A549 (cell line): Measurements from ENCODE around the gene FXYD4. TPM values are rescaled to one million over a fixed set of nuclear protein-coding genes. Genes with fewer than 3 reads are reported as not detected.

Experiments used
- ATAC-seq, 2 experiments: fragments of 200-7000 bp in 1 of 2; fragments of >200 bp in 1 of 2; cut with Nextera tagmentation in 1 of 2; cut with Tn5 transposase in 1 of 2; 3 replicates each; pipeline versions ENCODE4 v1.8.0 to v1.9.1; 2018 to 2020; ENCODE audit warnings: mild to moderate bottlenecking in 1 of 2, moderate library complexity in 1 of 2
- CTCF ChIA-PET: fragments of 300-600 bp; sonication (Branson Sonifier 250); formaldehyde crosslinking; extraction: SDS; loops from one replicate; lab custom pipeline; 2021; ENCODE audit warnings: antibody characterized with exemption, inconsistent platforms; lab: Yijun Ruan, JAX
- POLR2A ChIA-PET: fragments of 350-600 bp; formaldehyde crosslinking; extraction: SDS; loops from one replicate; lab custom pipeline; 2021; ENCODE audit warnings: antibody characterized with exemption, inconsistent platforms; lab: Yijun Ruan, JAX
- DNase-seq, 2 experiments: peaks; one replicate each; pipeline versions ENCODE4 v3.0.0 to v3.0.0-alpha.2; 2011 to 2016; ENCODE audit warnings: low read depth in 1 of 2, low spot score in 1 of 2
- FAIRE-seq: peaks from 2 replicates; lab custom pipeline; 2011; peaks lifted over from hg19 to GRCh38; lab: Jason Lieb, UNC
- H3K27ac ChIP-seq, 2 experiments: fragments of >200 bp; sonication (Bioruptor Twin); formaldehyde crosslinking; 3 replicates each; pipeline ENCODE4 v1.5.1; 2016 to 2017
- H3K4me1 ChIP-seq: fragments of >200 bp; sonication (Bioruptor Twin); formaldehyde crosslinking; 3 replicates; pipeline ENCODE4 v1.6.1; 2016
- H3K4me2 ChIP-seq: fragments of >200 bp; sonication (Bioruptor Twin); formaldehyde crosslinking; 3 replicates; pipeline ENCODE4 v1.6.1; 2016
- H3K4me3 ChIP-seq: fragments of >200 bp; sonication (Bioruptor Twin); formaldehyde crosslinking; 3 replicates; pipeline ENCODE4 v1.5.1; 2016
- H3K9me3 ChIP-seq: fragments of >200 bp; sonication (Bioruptor Twin); formaldehyde crosslinking; 3 replicates; pipeline ENCODE4 v1.6.1; 2016
- ATOH8 ChIP-seq: fragments of 250-450 bp; sonication (Bioruptor Pico); IDR thresholded peaks from 2 replicates; pipeline ENCODE4 v1.5.0; 2020; ENCODE audit warnings: low read depth, mild to moderate bottlenecking, moderate library complexity
- BCL3 ChIP-seq: fragments of >200 bp; sonication (Bioruptor Twin); formaldehyde crosslinking; IDR thresholded peaks from 3 replicates; pipeline ENCODE4 v1.6.1; 2016
- BHLHE40 ChIP-seq: IDR thresholded peaks from 2 replicates; pipeline ENCODE4 v1.6.1; 2012; ENCODE audit warnings: low read depth, low read length, inconsistent platforms
- CBX8 ChIP-seq: fragments of 200-600 bp; sonication (generic); IDR thresholded peaks from 2 replicates; pipeline ENCODE4 v1.6.1; 2016
- CHD4 ChIP-seq: fragments of 200-600 bp; sonication (generic); IDR thresholded peaks from 2 replicates; pipeline ENCODE4 v1.6.1; 2016; ENCODE audit warnings: antibody characterized with exemption, mild to moderate bottlenecking, borderline replicate concordance
- CTCF ChIP-seq: fragments of >200 bp; sonication (Bioruptor Twin); formaldehyde crosslinking; IDR thresholded peaks from 3 replicates; pipeline ENCODE4 v1.5.1; 2016
- EHF ChIP-seq: fragments of 250-450 bp; sonication (Bioruptor Pico); IDR thresholded peaks from 2 replicates; pipeline ENCODE4 v1.5.0; 2020; ENCODE audit warnings: mild to moderate bottlenecking
- FOSB ChIP-seq: fragments of 250-450 bp; sonication (Bioruptor Pico); IDR thresholded peaks from 2 replicates; pipeline ENCODE4 v1.5.0; 2020; ENCODE audit warnings: mild to moderate bottlenecking, moderate library complexity
- FOSL2 ChIP-seq, 2 experiments: fragments of 450-650 bp in 1 of 2; fragments of >200 bp in 1 of 2; sonication (Bioruptor Twin) in 1 of 2; formaldehyde crosslinking; IDR thresholded peaks; 2 replicates each; pipeline versions ENCODE4 v1.5.0 to v1.6.1; 2016 to 2020; ENCODE audit warnings: mild to moderate bottlenecking in 1 of 2, moderate library complexity in 1 of 2
- HDAC2 ChIP-seq: fragments of 200-600 bp; sonication (generic); IDR thresholded peaks from 2 replicates; pipeline ENCODE4 v1.6.1; 2016
- HEYL ChIP-seq: fragments of 250-450 bp; sonication (Bioruptor Pico); IDR thresholded peaks from 2 replicates; pipeline ENCODE4 v1.8.0; 2021; ENCODE audit warnings: mild to moderate bottlenecking, moderate library complexity
- HOXA7 ChIP-seq: fragments of 250-450 bp; sonication (Bioruptor Pico); IDR thresholded peaks from 2 replicates; pipeline ENCODE4 v1.5.0; 2020; ENCODE audit warnings: mild to moderate bottlenecking, moderate library complexity
- HOXB13 ChIP-seq: fragments of 250-450 bp; sonication (Bioruptor Pico); IDR thresholded peaks from 2 replicates; pipeline ENCODE4 v1.5.0; 2020; ENCODE audit warnings: low read depth, mild to moderate bottlenecking, moderate library complexity
- JUN ChIP-seq, 2 experiments: fragments of >200 bp; sonication (Bioruptor Twin); formaldehyde crosslinking; IDR thresholded peaks; 2 replicates in 1 of 2; 3 replicates in 1 of 2; pipeline ENCODE4 v1.6.1; 2016 to 2017
- MAFK ChIP-seq: fragments of 450-650 bp; IDR thresholded peaks from 2 replicates; pipeline ENCODE4 v1.6.1; 2014; ENCODE audit not compliant: partially characterized antibody
- MYC ChIP-seq: IDR thresholded peaks from 2 replicates; pipeline ENCODE4 v1.6.1; 2012; ENCODE audit warnings: mild to moderate bottlenecking, inconsistent platforms, low read length, improper control_type of control experiment, borderline replicate concordance
- NFE2L2 ChIP-seq: fragments of 150-350 bp; conservative IDR thresholded peaks from 2 replicates; pipeline ENCODE4 v1.6.1; 2014; ENCODE audit warnings: low read length
- NPAS2 ChIP-seq: fragments of 250-450 bp; sonication (Bioruptor Pico); IDR thresholded peaks from 2 replicates; pipeline ENCODE4 v1.8.0; 2022; ENCODE audit warnings: mild to moderate bottlenecking, moderate library complexity, borderline replicate concordance
- NR3C1 ChIP-seq: fragments of >200 bp; sonication (Bioruptor Twin); formaldehyde crosslinking; IDR thresholded peaks from 3 replicates; pipeline ENCODE4 v1.6.1; 2017
- PBX3 ChIP-seq: IDR thresholded peaks from 2 replicates; pipeline ENCODE4 v1.6.1; 2012
- POLR2A ChIP-seq: IDR thresholded peaks from 2 replicates; pipeline ENCODE4 v1.6.1; 2012; ENCODE audit warnings: mild to moderate bottlenecking, low read length
- RARB ChIP-seq: fragments of 250-450 bp; sonication (Bioruptor Pico); IDR thresholded peaks from 2 replicates; pipeline ENCODE4 v1.8.0; 2021; ENCODE audit warnings: mild to moderate bottlenecking, moderate library complexity
- RCOR1 ChIP-seq: fragments of 150-350 bp; IDR thresholded peaks from 2 replicates; pipeline ENCODE4 v1.6.1; 2014; ENCODE audit warnings: antibody characterized with exemption, low read length, low read depth
- RFX5 ChIP-seq: fragments of 450-650 bp; IDR thresholded peaks from 2 replicates; pipeline ENCODE4 v1.7.1; 2014; ENCODE audit warnings: antibody characterized with exemption, mild to moderate bottlenecking, moderate library complexity
- RNF2 ChIP-seq: fragments of 200-600 bp; sonication (generic); IDR thresholded peaks from 2 replicates; pipeline ENCODE4 v1.6.1; 2016; ENCODE audit warnings: low read depth, mild to moderate bottlenecking, antibody characterized with exemption, moderate library complexity, borderline replicate concordance
- USF2 ChIP-seq: fragments of 450-650 bp; IDR thresholded peaks from 2 replicates; pipeline ENCODE4 v1.6.1; 2014; ENCODE audit warnings: antibody characterized with exemption
- WGBS: methylation state at CpG from one replicate; pipeline ENCODE4 v1.1.6; 2017; ENCODE audit errors: missing lambda C conversion rate; 5-methylcytosine and 5-hydroxymethylcytosine counted together
- polyA plus RNA-seq, 4 experiments: library from polyadenylated mRNA; depleted of rRNA in 3 of 4; stranded (reverse); fragments of >200 nt; fragmentation: RNase III in 1 of 4; extraction: RNeasy Plus Mini Kit Qiagen cat#74134 plus additional on column Dnase treatment in 1 of 4; gene quantifications; 2 replicates in 3 of 4; 3 replicates in 1 of 4; pipeline ENCODE4 v1.2.3, GENCODE V29; 2011 to 2017

The FXYD4 gene
- polyA plus RNA-seq, 2 of the 4 experiments (the other 2 are of a cell fraction), result not detected

- CTCF ChIA-PET, result interaction anchor here (0.6 kb wide), 1 partner anchor 139 kb away, joined by 3 read pairs; no protein-coding TSS in a partner anchor
- DNase-seq, result no peak
- POLR2A ChIA-PET, result interaction anchor here (0.8 kb wide), 1 partner anchor 43 kb away, joined by 3 read pairs; the partner anchor contains the start of gene ZNF487
- Histone ChIP-seq H3K9me3 (no peaks in the 10 kb centered on the region), H3K4me1 (peaks cover 51% of the 10 kb centered on the region), H3K4me3 (no peak overlapping the region), H3K4me2 (peak overlapping the region; percentile 99), H3K27ac (no peak overlapping the region)
- FAIRE-seq, result no peak
- WGBS, result 97% methylated on average over 3 of the region's 3 CpGs
- no peak for ATAC-seq
- TF ChIP-seq NR3C1 (no peak), MAFK (no peak), RFX5 (no peak), FOSL2 (IDR thresholded peaks at IDR 0.05) (no peak), FOSL2 (CRISPR knock-in tag; IDR thresholded peaks at IDR 0.05) (no peak), NFE2L2 (no peak), POLR2A (no peak), CBX8 (no peak), MYC (no peak), RARB (no peak), CHD4 (no peak), RCOR1 (no peak)
- TF ChIP-seq, all 56 proteins: peak for 0
Measured at GRCh38 chr10:43393606-43394360, 22.3 kb downstream of the FXYD4 start.

- ChIA-PET POLR2A (no interaction called here), CTCF (interaction anchor here (0.6 to 1.9 kb wide), 2 partner anchors 9 to 18 kb away, joined by 3 to 6 read pairs; no protein-coding TSS in a partner anchor)
- ATAC-seq (no peak), FAIRE-seq (no peak)
- Histone ChIP-seq H3K4me3 (peak overlapping the region; percentile 65), H3K4me1 (peaks cover 61% of the 10 kb centered on the region), H3K27ac (peak overlapping the region; percentile 86 to 97; a peak in 4 of 6 replicates), H3K9me3 (no peaks in the 10 kb centered on the region)
- WGBS, result 90% methylated on average over 6 of the region's 6 CpGs
- no peak for TF ChIP-seq BHLHE40
- no peak for TF ChIP-seq NPAS2
- no peak for TF ChIP-seq BCL3
- TF ChIP-seq, all 56 proteins: peak for 0
- peak overlapping the region; percentile 99 for H3K4me2 ChIP-seq
- no peak for DNase-seq
Measured at GRCh38 chr10:43394868-43395267, 23.4 kb downstream of the FXYD4 start.

- ChIA-PET CTCF (interaction anchor here (0.6 to 1.9 kb wide), 4 partner anchors 10 to 302 kb away, joined by 3 to 6 read pairs (median 3); no protein-coding TSS in a partner anchor), POLR2A (interaction anchor here (0.8 to 3.3 kb wide), 4 partner anchors 9 to 14 kb away, joined by 3 to 38 read pairs (median 18); partner anchors contain the start of gene HNRNPF)
- peaks cover 69% of the 10 kb centered on the region for H3K4me1 ChIP-seq
- peak overlapping the region; percentile 86 to 97 for H3K27ac ChIP-seq
- DNase-seq (no peak), FAIRE-seq (no peak), ATAC-seq (peak in 1 of 2 experiments; percentile 5; a peak in 3 of 6 replicates)
- H3K4me2 ChIP-seq, result peak overlapping the region; percentile 99
- no peaks in the 10 kb centered on the region for H3K9me3 ChIP-seq
- WGBS, result 7% methylated on average over 4 of the region's 18 CpGs
- H3K4me3 ChIP-seq, result peak overlapping the region; percentile 65
- TF ChIP-seq PBX3, result no peak
- 0 out of 2 replicates have a peak, but pooled peaks have one; percentile 17 for TF ChIP-seq HOXA7 (CRISPR knock-in tag)
- TF ChIP-seq NR3C1, result no peak
- no peak for TF ChIP-seq EHF
- TF ChIP-seq HEYL, result no peak
- 0 out of 2 replicates have a peak, but pooled peaks have one; percentile 45 for TF ChIP-seq ATOH8 (CRISPR knock-in tag)
- TF ChIP-seq HOXB13 (CRISPR knock-in tag), result no peak
- TF ChIP-seq FOSB (CRISPR knock-in tag), result peak; percentile 76; the same call in 1 of the 2 replicates
- TF ChIP-seq RNF2, result no peak
- no peak for TF ChIP-seq JUN (IDR thresholded peaks at IDR 0.05)
- TF ChIP-seq CTCF, result no peak
- TF ChIP-seq MAFK, result no peak
- TF ChIP-seq USF2, result no peak
- no peak for TF ChIP-seq BCL3
- TF ChIP-seq RCOR1, result no peak
- TF ChIP-seq HDAC2, result no peak
Measured at GRCh38 chr10:43395571-43396060, 24.2 kb downstream of the FXYD4 start.
